AG04450 (cell line): Measurements from ENCODE around the gene CPT1A. TPM values are rescaled to one million over a fixed set of nuclear protein-coding genes. Genes with fewer than 3 reads are reported as not detected.

Experiments used
- CTCF ChIA-PET: fragments of 300-600, 350-600 bp; formaldehyde crosslinking; extraction: SDS; loops from one replicate; lab custom pipeline; 2022; ENCODE audit warnings: antibody characterized with exemption, inconsistent platforms; lab: Charles Lee
- POLR2A ChIA-PET: fragments of 350-600 bp; formaldehyde crosslinking; extraction: SDS; loops from one replicate; lab custom pipeline; 2021; ENCODE audit warnings: antibody characterized with exemption, inconsistent platforms; lab: Yijun Ruan, JAX
- DNase-seq: peaks from one replicate; pipeline ENCODE4 v3.0.0-alpha.2; 2011; ENCODE audit warnings: low read depth, low spot score
- H3K27ac ChIP-seq: one replicate; pipeline ENCODE4 v1.5.1; 2012; ENCODE audit warnings: low read depth, low read length, control low read depth
- H3K27me3 ChIP-seq: one replicate; pipeline ENCODE4 v1.6.0; 2012; ENCODE audit warnings: low read length; ENCODE audit not compliant: control insufficient read depth, insufficient read depth
- H3K4me3 ChIP-seq: 2 replicates; pipeline ENCODE4 v1.5.1; 2011; ENCODE audit warnings: mild to moderate bottlenecking, low read depth, low read length, control low read depth
- H3K9me3 ChIP-seq: 2 replicates; pipeline ENCODE4 v1.5.1; 2012; ENCODE audit warnings: low read length; ENCODE audit not compliant: control insufficient read depth, insufficient read depth
- polyA plus RNA-seq: library from polyadenylated mRNA; depleted of rRNA; stranded (reverse); fragments of >200 nt; gene quantifications from 2 replicates; pipeline ENCODE4 v1.2.3, GENCODE V29; 2011
- TF ChIP-seq, protein P1 (sequence below): IDR thresholded peaks from 2 replicates; pipeline ENCODE4 v1.5.1; 2011; ENCODE audit warnings: low read depth, low read length, control low read depth, inconsistent platforms

Gene CPT1A
- polyA plus RNA-seq, 1 experiment, result 12.4 TPM

DNA sequence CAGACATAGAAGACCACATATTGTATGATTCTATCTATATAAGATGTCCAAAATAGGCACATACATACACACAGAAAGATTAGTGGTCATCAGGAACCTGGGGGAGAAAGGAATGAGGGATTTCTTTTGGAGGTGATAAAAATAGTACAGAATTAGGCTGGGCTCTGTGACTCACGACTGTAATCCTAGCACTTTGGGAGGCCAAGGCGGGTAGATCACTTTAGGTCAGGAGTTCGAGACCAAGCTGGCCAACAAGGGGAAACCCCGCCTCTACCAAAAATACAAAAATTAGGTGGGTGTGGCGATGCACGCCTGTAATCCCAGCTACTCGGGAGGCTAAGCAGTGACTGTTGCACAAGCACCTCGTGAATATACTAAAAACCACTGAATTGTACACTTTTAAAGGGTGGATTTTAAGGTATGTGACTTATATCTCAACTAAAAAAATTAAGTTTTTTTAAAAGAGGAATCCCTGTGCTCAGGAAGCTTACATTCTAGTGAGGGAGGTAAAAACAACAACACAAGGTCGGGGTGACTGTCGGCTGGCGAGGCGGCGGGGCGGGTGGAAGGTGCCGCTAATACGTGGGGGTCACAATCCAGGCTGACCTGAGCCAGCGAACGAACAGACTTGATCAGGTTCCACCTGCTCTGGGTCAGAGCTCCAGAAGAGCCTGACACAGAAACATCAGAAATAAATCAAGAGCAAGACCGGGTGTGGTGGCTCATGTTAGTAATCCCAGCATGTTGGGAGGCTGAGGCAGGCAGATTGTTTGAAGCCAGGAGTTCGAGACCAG, 65.1 kb downstream of the CPT1A start:
- POLR2A ChIA-PET, result no interaction called here
- peaks cover 7% of the 10 kb centered on the region; the same call in 1 of the 2 replicates for H3K9me3 ChIP-seq
- CTCF ChIA-PET, result no interaction called here

DNA sequence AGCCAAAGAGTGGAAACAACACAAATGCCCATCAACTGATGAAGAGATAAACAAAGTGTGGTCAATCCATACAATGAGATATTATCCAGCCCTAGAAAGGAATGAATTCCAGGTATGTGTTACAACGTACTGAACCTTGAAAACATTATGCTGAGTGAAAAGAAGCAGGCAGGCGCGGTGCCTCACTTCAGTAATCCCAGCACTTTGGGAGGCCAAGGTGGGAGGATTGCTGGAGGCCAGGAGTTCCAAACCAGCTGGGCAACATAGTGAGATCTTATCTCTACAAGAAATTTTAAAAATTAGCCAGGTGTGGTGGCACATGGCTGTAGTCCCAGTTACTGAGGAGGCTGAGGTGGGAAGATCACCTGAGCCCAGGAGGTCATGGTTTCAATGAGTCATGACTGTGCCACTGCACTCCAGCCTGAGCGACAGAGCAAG, 65.7 kb downstream of the CPT1A start:
- no peak overlapping the region for H3K27ac ChIP-seq
- H3K27me3 ChIP-seq, result no peaks in the 10 kb centered on the region
- H3K9me3 ChIP-seq, result peaks cover 7% of the 10 kb centered on the region; the same call in 1 of the 2 replicates
- no peak for DNase-seq
- ChIA-PET CTCF (no interaction called here), POLR2A (no interaction called here)
- no peak overlapping the region for H3K4me3 ChIP-seq
- TF ChIP-seq, protein P1, sequence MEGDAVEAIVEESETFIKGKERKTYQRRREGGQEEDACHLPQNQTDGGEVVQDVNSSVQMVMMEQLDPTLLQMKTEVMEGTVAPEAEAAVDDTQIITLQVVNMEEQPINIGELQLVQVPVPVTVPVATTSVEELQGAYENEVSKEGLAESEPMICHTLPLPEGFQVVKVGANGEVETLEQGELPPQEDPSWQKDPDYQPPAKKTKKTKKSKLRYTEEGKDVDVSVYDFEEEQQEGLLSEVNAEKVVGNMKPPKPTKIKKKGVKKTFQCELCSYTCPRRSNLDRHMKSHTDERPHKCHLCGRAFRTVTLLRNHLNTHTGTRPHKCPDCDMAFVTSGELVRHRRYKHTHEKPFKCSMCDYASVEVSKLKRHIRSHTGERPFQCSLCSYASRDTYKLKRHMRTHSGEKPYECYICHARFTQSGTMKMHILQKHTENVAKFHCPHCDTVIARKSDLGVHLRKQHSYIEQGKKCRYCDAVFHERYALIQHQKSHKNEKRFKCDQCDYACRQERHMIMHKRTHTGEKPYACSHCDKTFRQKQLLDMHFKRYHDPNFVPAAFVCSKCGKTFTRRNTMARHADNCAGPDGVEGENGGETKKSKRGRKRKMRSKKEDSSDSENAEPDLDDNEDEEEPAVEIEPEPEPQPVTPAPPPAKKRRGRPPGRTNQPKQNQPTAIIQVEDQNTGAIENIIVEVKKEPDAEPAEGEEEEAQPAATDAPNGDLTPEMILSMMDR, result no peak

More for the DNA sequence above, 65.1 kb downstream of the CPT1A start:
- H3K27me3 ChIP-seq, result no peaks in the 10 kb centered on the region
- H3K27ac ChIP-seq, result no peak overlapping the region
- TF ChIP-seq, protein P1, result no peak
- H3K4me3 ChIP-seq, result no peak overlapping the region
- DNase-seq, result no peak

DNA sequence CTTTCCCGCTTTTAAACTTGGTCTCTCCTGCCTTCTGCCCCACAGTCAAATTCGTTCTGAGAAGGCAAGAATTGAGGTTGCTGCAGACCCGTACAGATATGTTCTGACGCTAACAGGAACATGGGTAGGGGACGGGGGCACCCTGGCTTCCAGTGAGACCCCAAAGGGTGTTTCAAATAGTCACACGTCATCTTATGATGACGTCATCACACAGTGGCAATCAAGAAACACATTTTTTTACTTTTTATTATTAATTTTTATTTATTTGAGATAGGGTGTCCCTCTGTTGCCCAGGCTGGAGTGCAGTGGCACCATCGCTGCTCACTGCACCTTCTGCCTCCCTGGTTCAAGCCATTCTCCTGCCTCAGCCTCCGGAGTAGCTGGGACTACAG, 67.5 kb downstream of the CPT1A start:
- Histone ChIP-seq H3K9me3 (peaks cover 7% of the 10 kb centered on the region; the same call in 1 of the 2 replicates), H3K27ac (no peak overlapping the region), H3K4me3 (no peak overlapping the region), H3K27me3 (no peaks in the 10 kb centered on the region)
- TF ChIP-seq, protein P1, result no peak
- POLR2A ChIA-PET, result no interaction called here
- DNase-seq, result no peak
- CTCF ChIA-PET, result no interaction called here

DNA sequence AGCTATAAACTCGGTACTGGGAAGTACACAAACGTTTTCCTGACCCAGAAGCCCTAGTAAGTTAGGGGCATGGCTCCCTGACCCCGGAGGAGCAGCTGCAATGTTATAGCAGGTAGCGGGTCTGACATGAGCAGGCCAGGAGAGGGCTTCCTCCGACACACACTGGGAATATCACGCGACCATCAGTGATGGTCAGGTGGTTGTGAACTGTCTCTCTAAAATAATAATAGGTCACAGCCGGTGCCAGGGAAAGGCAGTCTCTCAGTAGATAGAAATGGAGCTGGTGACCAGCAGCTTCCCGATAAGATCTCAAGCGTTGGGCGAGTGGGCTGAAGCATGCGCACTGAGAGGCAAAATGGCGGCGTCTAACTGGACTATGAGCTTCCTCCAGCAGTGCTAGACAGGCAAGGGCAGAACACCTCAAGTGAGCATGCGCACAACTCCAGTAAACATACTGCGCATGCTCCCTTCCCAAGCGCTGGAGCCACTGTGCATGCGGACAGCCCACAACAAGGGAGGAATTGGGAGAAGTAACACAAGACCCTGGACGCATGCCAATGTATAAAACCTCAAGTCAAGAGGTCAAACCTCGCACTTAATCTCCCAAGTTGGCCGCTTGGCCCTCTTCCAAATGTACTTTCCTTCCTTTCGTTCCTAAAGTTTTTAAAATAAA, 68.1 kb downstream of the CPT1A start:
- no peak overlapping the region for H3K4me3 ChIP-seq
- ChIA-PET POLR2A (no interaction called here), CTCF (no interaction called here)
- peaks cover 7% of the 10 kb centered on the region; the same call in 1 of the 2 replicates for H3K9me3 ChIP-seq
- TF ChIP-seq, protein P1, result no peak
- DNase-seq, result peak; percentile 68
- no peaks in the 10 kb centered on the region for H3K27me3 ChIP-seq
- no peak overlapping the region for H3K27ac ChIP-seq

DNA sequence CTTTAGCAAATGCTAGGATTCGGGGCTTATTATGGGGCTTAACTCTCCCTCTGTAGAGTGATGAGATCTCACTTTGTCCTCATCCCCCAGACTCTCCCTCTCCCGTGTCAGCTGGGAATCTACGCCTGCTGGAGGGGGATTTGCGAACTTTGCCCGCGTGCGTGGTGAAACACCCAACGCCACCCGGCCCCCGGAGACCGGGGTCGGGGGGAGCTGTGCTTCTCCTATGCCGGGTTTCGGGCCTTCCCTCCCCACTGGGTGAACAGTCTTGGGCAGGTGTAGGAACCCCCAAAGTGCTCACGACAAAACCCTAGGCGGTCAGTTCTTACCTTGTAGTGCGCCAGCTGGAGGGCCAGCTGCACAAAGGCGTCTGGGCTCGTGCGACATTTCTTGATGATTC, 68.8 kb downstream of the CPT1A start:
- POLR2A ChIA-PET, result no interaction called here
- CTCF ChIA-PET, result interaction anchor here (1.1 kb wide), 1 partner anchor 25 kb away, joined by 3 read pairs; no protein-coding TSS in a partner anchor
- no peaks in the 10 kb centered on the region for H3K27me3 ChIP-seq
- no peak overlapping the region for H3K27ac ChIP-seq
- TF ChIP-seq, protein P1, result no peak
- no peak for DNase-seq
- H3K4me3 ChIP-seq, result no peak overlapping the region
- H3K9me3 ChIP-seq, result peaks cover 7% of the 10 kb centered on the region; the same call in 1 of the 2 replicates
